PC-9 (cell line): ENCODE data around the gene ADAM8.

ENCODE experiments used
- EZH2 ChIP-seq: fragments of 200-600 bp; sonication (generic); IDR thresholded peaks from 2 replicates; pipeline ENCODE4 v1.8.0; 2017; ENCODE audit warnings: antibody characterized with exemption, low read depth
- TF ChIP-seq, protein P1 (sequence below): fragments of 200-600 bp; sonication (generic); conservative IDR thresholded peaks from 2 replicates; pipeline ENCODE4 v1.6.1; 2017; ENCODE audit warnings: mixed run types, antibody characterized with exemption, mild to moderate bottlenecking, moderate library complexity

DNA sequence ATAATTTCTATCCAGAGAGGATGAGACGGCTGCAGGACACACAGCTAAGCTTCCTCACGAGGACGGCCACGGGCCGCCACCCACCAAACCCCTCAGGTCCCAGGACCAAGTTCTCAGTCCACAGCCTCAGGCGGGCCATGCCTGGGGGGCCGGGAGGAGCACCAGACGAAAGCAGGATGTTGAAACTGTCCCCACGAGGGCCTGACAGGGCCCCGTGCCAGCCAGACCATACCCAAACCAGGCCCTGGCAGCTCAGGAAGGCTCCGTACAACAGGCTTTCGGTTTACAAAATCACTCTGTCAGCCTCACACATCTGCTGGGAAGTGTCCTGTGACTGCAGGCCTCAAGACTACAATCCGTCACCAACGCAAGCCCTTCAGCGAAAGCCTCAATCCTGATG lies 17.5 kb upstream of the ADAM8 start:
- TF ChIP-seq, protein P1, sequence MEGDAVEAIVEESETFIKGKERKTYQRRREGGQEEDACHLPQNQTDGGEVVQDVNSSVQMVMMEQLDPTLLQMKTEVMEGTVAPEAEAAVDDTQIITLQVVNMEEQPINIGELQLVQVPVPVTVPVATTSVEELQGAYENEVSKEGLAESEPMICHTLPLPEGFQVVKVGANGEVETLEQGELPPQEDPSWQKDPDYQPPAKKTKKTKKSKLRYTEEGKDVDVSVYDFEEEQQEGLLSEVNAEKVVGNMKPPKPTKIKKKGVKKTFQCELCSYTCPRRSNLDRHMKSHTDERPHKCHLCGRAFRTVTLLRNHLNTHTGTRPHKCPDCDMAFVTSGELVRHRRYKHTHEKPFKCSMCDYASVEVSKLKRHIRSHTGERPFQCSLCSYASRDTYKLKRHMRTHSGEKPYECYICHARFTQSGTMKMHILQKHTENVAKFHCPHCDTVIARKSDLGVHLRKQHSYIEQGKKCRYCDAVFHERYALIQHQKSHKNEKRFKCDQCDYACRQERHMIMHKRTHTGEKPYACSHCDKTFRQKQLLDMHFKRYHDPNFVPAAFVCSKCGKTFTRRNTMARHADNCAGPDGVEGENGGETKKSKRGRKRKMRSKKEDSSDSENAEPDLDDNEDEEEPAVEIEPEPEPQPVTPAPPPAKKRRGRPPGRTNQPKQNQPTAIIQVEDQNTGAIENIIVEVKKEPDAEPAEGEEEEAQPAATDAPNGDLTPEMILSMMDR, result no peak
- no peak for TF ChIP-seq EZH2
